NB4 (cell line): Measurements from ENCODE around the gene OR51B5.

Experiments used
- CTCF ChIP-seq: IDR thresholded peaks from one replicate; pipeline ENCODE4 v1.5.1; 2012; ENCODE audit warnings: low read depth, low read length
- POLR2A ChIP-seq: IDR thresholded peaks from 2 replicates; pipeline ENCODE4 v1.6.1; 2011; ENCODE audit warnings: mild to moderate bottlenecking; ENCODE audit not compliant: insufficient read length; ENCODE audit errors: extremely low read depth

- TF ChIP-seq CTCF, result no peak
- TF ChIP-seq POLR2A, result no peak
These were observed 2.5 kb upstream of the OR51B5 start for GRCh38 chr11:5345831-5346230.
